CD14-positive monocyte (primary cell): ENCODE results near the gene HCAR3. TPM values are rescaled to one million over a fixed set of nuclear protein-coding genes. Genes with fewer than 3 reads are reported as not detected.
"Not testable (repeated sequence)": the region's sequence is repeated elsewhere in the genome, so short reads cannot be mapped to it uniquely, and the experiment has no call there.

Experiments used
- DNase-seq, 3 donors: peaks; one replicate each; pipeline ENCODE4 v3.0.0-alpha.2; 2011 to 2022
- H2AFZ ChIP-seq: 2 replicates; pipeline ENCODE4 v1.6.0; 2012; ENCODE audit warnings: mild to moderate bottlenecking, low read depth, low read length, inconsistent platforms; ENCODE audit not compliant: insufficient read depth, poor library complexity, severe bottlenecking
- H3K27ac ChIP-seq, 2 donors: 1 replicate in 1 of 2; 2 replicates in 1 of 2; pipeline ENCODE4 v1.5.1; 2012 to 2013; ENCODE audit warnings: low read length in 2 of 2, control low read depth in 1 of 2, inconsistent platforms in 1 of 2, low read depth in 1 of 2, mild to moderate bottlenecking in 1 of 2
- H3K27me3 ChIP-seq, 2 donors: one replicate each; pipeline versions ENCODE4 v1.6.0 to v1.6.1; 2011 to 2013; ENCODE audit warnings: low read length in 2 of 2; ENCODE audit not compliant: control insufficient read depth in 2 of 2, insufficient read depth in 2 of 2
- H3K36me3 ChIP-seq, 2 donors: replicated peaks in 1 of 2; 1 replicate in 1 of 2; 2 replicates in 1 of 2; pipeline versions ENCODE4 v1.5.1 to v1.6.1; 2012 to 2013; ENCODE audit warnings: low read length in 2 of 2, control low read depth in 1 of 2, inconsistent platforms in 1 of 2, mild to moderate bottlenecking in 1 of 2; ENCODE audit not compliant: insufficient read depth in 2 of 2, control insufficient read depth in 1 of 2
- H3K4me1 ChIP-seq, 2 donors: 1 replicate in 1 of 2; 2 replicates in 1 of 2; pipeline versions ENCODE4 v1.5.1 to v1.6.1; 2012 to 2013; ENCODE audit warnings: low read length in 2 of 2, control low read depth in 1 of 2, inconsistent platforms in 1 of 2, mild to moderate bottlenecking in 1 of 2, moderate library complexity in 1 of 2; ENCODE audit not compliant: insufficient read depth in 2 of 2, control insufficient read depth in 1 of 2
- H3K4me2 ChIP-seq: replicated peaks from 2 replicates; pipeline ENCODE3; 2012; ENCODE audit warnings: low read length, moderate library complexity, mild to moderate bottlenecking; ENCODE audit not compliant: poor library complexity, severe bottlenecking; ENCODE audit errors: extremely low read depth
- H3K4me3 ChIP-seq, 3 experiments: fragments of 200-600 bp in 1 of 3; sonication (generic) in 1 of 3; replicated peaks in 1 of 3; 1 replicate in 2 of 3; 2 replicates in 1 of 3; pipeline ENCODE4 v1.5.1; 2011 to 2013; ENCODE audit warnings: low read length in 3 of 3, mild to moderate bottlenecking in 3 of 3, control low read depth in 2 of 3, low read depth in 2 of 3, inconsistent platforms in 1 of 3, moderate library complexity in 1 of 3
- H3K79me2 ChIP-seq: 2 replicates; pipeline ENCODE4 v1.6.0; 2012; ENCODE audit warnings: mild to moderate bottlenecking, control low read depth, inconsistent platforms, low read length, moderate library complexity; ENCODE audit not compliant: insufficient read depth
- H3K9ac ChIP-seq: 2 replicates; pipeline ENCODE4 v1.6.0; 2017; ENCODE audit warnings: low read length, mild to moderate bottlenecking; ENCODE audit not compliant: insufficient read depth, poor library complexity, severe bottlenecking
- H3K9me3 ChIP-seq, 2 donors: replicated peaks in 1 of 2; 1 replicate in 1 of 2; 2 replicates in 1 of 2; pipeline versions ENCODE4 v1.5.1 to v1.6.1; 2012 to 2013; ENCODE audit warnings: low read length in 2 of 2, control low read depth in 1 of 2; ENCODE audit not compliant: control insufficient read depth in 1 of 2, insufficient read depth in 1 of 2
- H4K20me1 ChIP-seq: 2 replicates; pipeline ENCODE4 v1.6.0; 2012; ENCODE audit warnings: mild to moderate bottlenecking, low read length, control low read depth, moderate library complexity; ENCODE audit not compliant: insufficient read depth
- H3K27ac Mint-ChIP-seq, 7 donors: one replicate each; pipeline ENCODE4 v1.8.0; 2020; ENCODE audit warnings: mild to moderate bottlenecking in 7 of 7, mixed read lengths in 7 of 7, moderate library complexity in 6 of 7, inconsistent platforms in 2 of 7
- H3K27me3 Mint-ChIP-seq, 3 donors: one replicate each; pipeline ENCODE4 v1.8.0; 2021 to 2022; ENCODE audit warnings: low read depth in 3 of 3, mild to moderate bottlenecking in 3 of 3, mixed read lengths in 3 of 3, moderate library complexity in 3 of 3, inconsistent platforms in 1 of 3
- H3K36me3 Mint-ChIP-seq, 2 donors: one replicate each; pipeline ENCODE4 v1.8.0; 2020; ENCODE audit warnings: mixed read lengths in 2 of 2, inconsistent platforms in 1 of 2, mild to moderate bottlenecking in 1 of 2
- H3K4me1 Mint-ChIP-seq: one replicate; pipeline ENCODE4 v1.8.0; 2020; ENCODE audit warnings: mild to moderate bottlenecking, mixed read lengths
- H3K4me3 Mint-ChIP-seq, 2 donors: one replicate each; pipeline ENCODE4 v1.8.0; 2020; ENCODE audit warnings: mild to moderate bottlenecking in 2 of 2, mixed read lengths in 2 of 2, moderate library complexity in 1 of 2
- H3K9me3 Mint-ChIP-seq, 7 donors: one replicate each; pipeline ENCODE4 v1.8.0; 2020 to 2022; ENCODE audit warnings: mixed read lengths in 7 of 7, mild to moderate bottlenecking in 6 of 7, moderate library complexity in 6 of 7, inconsistent platforms in 2 of 7
- WGBS: methylation state at CpG from one replicate; pipeline ENCODE4 v1.1.5; 2013; ENCODE audit warnings: missing lambda C conversion rate; ENCODE audit not compliant: insufficient coverage; 5-methylcytosine and 5-hydroxymethylcytosine counted together
- intact Hi-C, 2 donors: fragments of 100-400 bp; cut with micrococcal nuclease; formaldehyde crosslinking; loops; one replicate each; pipeline versions ENCODE4 v1.15.0 to v1.15.1; 2023
- polyA plus RNA-seq, 3 donors: library from polyadenylated mRNA; depleted of rRNA in 1 of 3; unstranded in 2 of 3; stranded (reverse) in 1 of 3; fragments of 300-500 nt in 2 of 3; fragments of >200 nt in 1 of 3; fragmentation: Illumina TruSeq in 2 of 3; gene quantifications; 1 replicate in 2 of 3; 2 replicates in 1 of 3; pipeline ENCODE4 v1.2.3, GENCODE V29; 2012 to 2021
- TF ChIP-seq, protein P1 (sequence below): fragments of 200-600 bp; IDR thresholded peaks from one replicate; pipeline ENCODE4 v1.8.0; 2022; ENCODE audit warnings: antibody characterized with exemption, mild to moderate bottlenecking

The HCAR3 gene
- polyA plus RNA-seq, 3 donors, result 14.4 to 65.3 (median 23.7) TPM

- Histone ChIP-seq H3K27me3 (no peaks in the 10 kb centered on the region), H4K20me1 (no peaks in the 10 kb centered on the region), H2AFZ (no peak overlapping the region), H3K4me2 (no peak overlapping the region), H3K9ac (no peak overlapping the region), H3K79me2 (no peaks in the 10 kb centered on the region), H3K27ac (peak overlapping the region; percentile 36 to 37), H3K36me3 (no peaks in the 10 kb centered on the region), H3K4me1 (peaks cover 59 to 65% of the 10 kb centered on the region in 2 donors), H3K9me3 (no peaks in the 10 kb centered on the region), H3K4me3 (no peak overlapping the region)
- Mint-ChIP-seq H3K27ac (peak overlapping the region; percentile 23 to 94 (median 87)), H3K4me3 (peak overlapping the region in 1 of 2 donors; percentile 21), H3K9me3 (peaks cover 0 to 1% (median 0%) of the 10 kb centered on the region in 7 donors), H3K36me3 (peaks cover 0 to 3% of the 10 kb centered on the region in 2 donors), H3K27me3 (peaks cover 0 to 5% (median 3%) of the 10 kb centered on the region in 3 donors), H3K4me1 (peaks cover 52% of the 10 kb centered on the region)
- WGBS, result no CpG with 5 or more reads among the region's 1 CpG
- intact Hi-C loops, result no loop called here
- DNase-seq, result peak; percentile 30 to 40 (median 33)
- TF ChIP-seq, protein P1, sequence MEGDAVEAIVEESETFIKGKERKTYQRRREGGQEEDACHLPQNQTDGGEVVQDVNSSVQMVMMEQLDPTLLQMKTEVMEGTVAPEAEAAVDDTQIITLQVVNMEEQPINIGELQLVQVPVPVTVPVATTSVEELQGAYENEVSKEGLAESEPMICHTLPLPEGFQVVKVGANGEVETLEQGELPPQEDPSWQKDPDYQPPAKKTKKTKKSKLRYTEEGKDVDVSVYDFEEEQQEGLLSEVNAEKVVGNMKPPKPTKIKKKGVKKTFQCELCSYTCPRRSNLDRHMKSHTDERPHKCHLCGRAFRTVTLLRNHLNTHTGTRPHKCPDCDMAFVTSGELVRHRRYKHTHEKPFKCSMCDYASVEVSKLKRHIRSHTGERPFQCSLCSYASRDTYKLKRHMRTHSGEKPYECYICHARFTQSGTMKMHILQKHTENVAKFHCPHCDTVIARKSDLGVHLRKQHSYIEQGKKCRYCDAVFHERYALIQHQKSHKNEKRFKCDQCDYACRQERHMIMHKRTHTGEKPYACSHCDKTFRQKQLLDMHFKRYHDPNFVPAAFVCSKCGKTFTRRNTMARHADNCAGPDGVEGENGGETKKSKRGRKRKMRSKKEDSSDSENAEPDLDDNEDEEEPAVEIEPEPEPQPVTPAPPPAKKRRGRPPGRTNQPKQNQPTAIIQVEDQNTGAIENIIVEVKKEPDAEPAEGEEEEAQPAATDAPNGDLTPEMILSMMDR, result no peak
These were observed 5.8 kb upstream of the HCAR3 start for GRCh38 chr12:122722387-122722786.

- Mint-ChIP-seq H3K27me3 (peaks cover 0 to 5% (median 3%) of the 10 kb centered on the region in 3 donors), H3K27ac (peak overlapping the region; percentile 59 to 96 (median 84)), H3K36me3 (peaks cover 0 to 3% of the 10 kb centered on the region in 2 donors), H3K9me3 (peaks cover 0 to 1% (median 0%) of the 10 kb centered on the region in 7 donors), H3K4me3 (no peak overlapping the region), H3K4me1 (peaks cover 58% of the 10 kb centered on the region)
- Histone ChIP-seq H3K79me2 (no peaks in the 10 kb centered on the region), H3K9me3 (no peaks in the 10 kb centered on the region), H3K36me3 (no peaks in the 10 kb centered on the region), H4K20me1 (no peaks in the 10 kb centered on the region), H3K4me2 (no peak overlapping the region), H3K4me1 (peaks cover 59 to 71% of the 10 kb centered on the region in 2 donors), H3K4me3 (no peak overlapping the region), H3K9ac (no peak overlapping the region), H3K27ac (peak overlapping the region in 1 of 2 donors; percentile 73), H3K27me3 (no peaks in the 10 kb centered on the region), H2AFZ (no peak overlapping the region)
- DNase-seq, result no peak
- TF ChIP-seq, protein P1, result no peak
- intact Hi-C loops, result no loop called here
- 92% methylated on average over 2 of the region's 11 CpGs for WGBS
These were observed 4.5 kb upstream of the HCAR3 start for GRCh38 chr12:122721057-122721545.

GRCh38 chr12:122715211-122715610 lies 1.4 kb downstream of the HCAR3 start:
- H3K9ac ChIP-seq, H3K27ac ChIP-seq, H3K4me2 ChIP-seq, H3K9me3 Mint-ChIP-seq, H3K27me3 ChIP-seq, H3K36me3 ChIP-seq, H3K27me3 Mint-ChIP-seq, DNase-seq, H3K36me3 Mint-ChIP-seq, H3K9me3 ChIP-seq, H3K79me2 ChIP-seq, H4K20me1 ChIP-seq, intact Hi-C loops, H2AFZ ChIP-seq: not testable (repeated sequence)
- Mint-ChIP-seq H3K4me3 (peak overlapping the region; percentile 53 to 74), H3K4me1 (peaks cover 54% of the 10 kb centered on the region), H3K27ac (peak overlapping the region in 5 of 7 donors; percentile 67 to 85 (median 80))
- Histone ChIP-seq H3K4me1 (peaks cover 49 to 57% of the 10 kb centered on the region in 2 donors), H3K4me3 (peak overlapping the region in 2 of 3 experiments; percentile 2 to 20)
- 91% methylated on average over 3 of the region's 6 CpGs for WGBS
